ENCODE results near the gene PTPRA. TPM values are rescaled to one million over a fixed set of nuclear protein-coding genes. Genes with fewer than 3 reads are reported as not detected.

Gene PTPRA
- total and polyA plus RNA-seq, 2 of the 8 experiments (the other 6 are each of a cell fraction or from before 2014, with no cell fraction given) = 47.7 to 51.3 TPM

DNA sequence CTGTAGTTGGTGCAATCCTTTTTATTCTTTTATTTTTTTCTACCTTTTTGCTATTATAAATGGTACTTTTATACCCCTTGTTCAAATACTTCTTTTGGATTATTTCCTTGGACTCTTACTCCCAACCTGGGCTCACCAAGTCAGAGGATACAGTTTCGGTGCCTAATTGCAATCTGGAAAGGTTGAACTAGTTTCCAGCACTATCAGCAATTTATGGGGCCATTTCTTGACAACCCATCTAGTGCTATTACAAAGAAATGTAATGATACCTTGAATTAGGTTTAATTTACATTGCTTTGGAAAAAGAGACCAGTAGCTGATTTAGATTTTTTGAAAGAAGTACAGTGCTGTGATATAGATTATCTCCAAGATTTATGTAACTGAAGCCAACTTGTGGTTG, 5.2 kb downstream of the PTPRA start:
- no peak overlapping the region for H3K4me3 ChIP-seq (ENCODE audit: extremely low read depth in 1 of 4, insufficient read depth in 2 of 4, low read depth in 3 of 4, low read length in 4 of 4)
- CTCF ChIA-PET (ENCODE audit: partially characterized antibody) = interaction anchor here (0.8 to 1.9 kb wide), 6 partner anchors 11 to 123 kb away, joined by 3 to 5 read pairs (median 3); no protein-coding TSS in a partner anchor
- no peak overlapping the region for H3K27ac ChIP-seq (ENCODE audit: low read depth, low read length)
- H3K36me3 ChIP-seq (ENCODE audit: control insufficient read depth in 2 of 4, insufficient read depth in 4 of 4, low read length in 3 of 4) = 0 out of 8 replicates have a peak, but pooled peaks cover 0 to 3% (median 0%) of the 10 kb centered on the region in 4 experiments
- FAIRE-seq = no peak
- H3K14ac ChIP-seq (ENCODE audit: insufficient read length) = no peak overlapping the region
- no peak overlapping the region for H3K18ac ChIP-seq (ENCODE audit: extremely low read depth, low read length)
- H4K8ac ChIP-seq (ENCODE audit: extremely low read depth, insufficient read depth, low read length) = no peak overlapping the region
- no peak overlapping the region for H2BK120ac ChIP-seq (replicated peaks; ENCODE audit: low read depth, low read length)
- H2BK15ac ChIP-seq (ENCODE audit: low read length) = no peak overlapping the region
- TF ChIP-seq, protein P1, sequence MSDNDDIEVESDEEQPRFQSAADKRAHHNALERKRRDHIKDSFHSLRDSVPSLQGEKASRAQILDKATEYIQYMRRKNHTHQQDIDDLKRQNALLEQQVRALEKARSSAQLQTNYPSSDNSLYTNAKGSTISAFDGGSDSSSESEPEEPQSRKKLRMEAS (IDR thresholded peaks at IDR 0.05) = no peak
- TF ChIP-seq SP2 (IDR thresholded peaks at IDR 0.05; ENCODE audit: low read length) (no peak), YY1 (IDR thresholded peaks at IDR 0.05; ENCODE audit: low read depth, low read length) (no peak), RAD21 (IDR thresholded peaks at IDR 0.05 in 1 of 2, conservative IDR thresholded peaks at IDR 0.05 in 1 of 2; ENCODE audit: low read depth in 2 of 2, low read length in 2 of 2) (no peak), PHF8 (conservative IDR thresholded peaks at IDR 0.05; ENCODE audit: low read depth, low read length) (no peak), CBX5 (IDR thresholded peaks at IDR 0.05; ENCODE audit: low read depth, low read length) (no peak), CEBPB (IDR thresholded peaks at IDR 0.05; ENCODE audit: low read depth, low read length) (no peak)
- TF ChIP-seq, protein P2, sequence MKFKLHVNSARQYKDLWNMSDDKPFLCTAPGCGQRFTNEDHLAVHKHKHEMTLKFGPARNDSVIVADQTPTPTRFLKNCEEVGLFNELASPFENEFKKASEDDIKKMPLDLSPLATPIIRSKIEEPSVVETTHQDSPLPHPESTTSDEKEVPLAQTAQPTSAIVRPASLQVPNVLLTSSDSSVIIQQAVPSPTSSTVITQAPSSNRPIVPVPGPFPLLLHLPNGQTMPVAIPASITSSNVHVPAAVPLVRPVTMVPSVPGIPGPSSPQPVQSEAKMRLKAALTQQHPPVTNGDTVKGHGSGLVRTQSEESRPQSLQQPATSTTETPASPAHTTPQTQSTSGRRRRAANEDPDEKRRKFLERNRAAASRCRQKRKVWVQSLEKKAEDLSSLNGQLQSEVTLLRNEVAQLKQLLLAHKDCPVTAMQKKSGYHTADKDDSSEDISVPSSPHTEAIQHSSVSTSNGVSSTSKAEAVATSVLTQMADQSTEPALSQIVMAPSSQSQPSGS (IDR thresholded peaks at IDR 0.05; ENCODE audit: low read length) = no peak
- H3K23ac ChIP-seq (ENCODE audit: insufficient read length) = no peak overlapping the region
- H3K79me1 ChIP-seq (ENCODE audit: low read depth, low read length) = 0 out of 2 replicates have a peak, but pooled peaks cover 4% of the 10 kb centered on the region
- no peak for DNase-seq (ENCODE audit: low read depth in 1 of 2, low spot score in 2 of 2)
- H3K27me3 ChIP-seq (replicated peaks in 1 of 4; ENCODE audit: control insufficient read depth in 3 of 4, extremely low read depth in 1 of 4, insufficient read depth in 3 of 4, low read length in 3 of 4) = no peaks in the 10 kb centered on the region
- no peaks in the 10 kb centered on the region for H3K9me3 ChIP-seq (ENCODE audit: insufficient read depth in 2 of 2, low read depth in 1 of 2, low read length in 1 of 2)
- no peak overlapping the region for H3K4ac ChIP-seq (replicated peaks; ENCODE audit: insufficient read length, low read depth, low read length)
- H3K56ac ChIP-seq (replicated peaks; ENCODE audit: insufficient read length, low read depth, low read length) = no peak overlapping the region
- H3K4me1 ChIP-seq (replicated peaks in 1 of 4; ENCODE audit: control insufficient read depth in 3 of 4, insufficient read depth in 4 of 4, low read length in 3 of 4) = peaks cover 0 to 5% (median 2%) of the 10 kb centered on the region in 4 experiments; a peak in 5 of 7 replicates
- no peak overlapping the region for H4K91ac ChIP-seq (replicated peaks; ENCODE audit: insufficient read length, low read length)
- H2BK12ac ChIP-seq (ENCODE audit: low read depth, low read length) = no peak overlapping the region
- H3K4me2 ChIP-seq (ENCODE audit: insufficient read depth in 1 of 2, low read depth in 2 of 2, low read length in 2 of 2) = no peak overlapping the region
- no peak overlapping the region for H2BK5ac ChIP-seq (ENCODE audit: low read depth, low read length)
- no peak overlapping the region for H4K5ac ChIP-seq (ENCODE audit: insufficient read length, low read depth, low read length)
- H2AFZ ChIP-seq (ENCODE audit: low read length) = no peak overlapping the region
- 97% methylated on average over 1 of the region's 1 CpG; no CpG with 5 or more reads in 1 of the 2 experiments for WGBS, 2 experiments (ENCODE audit: extremely low coverage in 1 of 2, insufficient coverage in 1 of 2, insufficient read length in 1 of 2, insufficient replicate concordance in 2 of 2, low coverage in 1 of 2, low lambda C conversion rate in 2 of 2, missing lambda C conversion rate in 1 of 2)
- H2AK5ac ChIP-seq (ENCODE audit: low read depth, low read length) = no peak overlapping the region
- no peaks in the 10 kb centered on the region for H3K23me2 ChIP-seq (ENCODE audit: low read depth, low read length)
- H2BK20ac ChIP-seq (ENCODE audit: low read length) = no peak overlapping the region
- peaks cover 3 to 83% of the 10 kb centered on the region in 2 experiments; a peak in 3 of 4 replicates for H3K79me2 ChIP-seq (ENCODE audit: control insufficient read depth in 1 of 2, insufficient read depth in 2 of 2, low read length in 2 of 2)
- POLR2A ChIA-PET (ENCODE audit: partially characterized antibody) = interaction anchor here (0.8 to 0.9 kb wide), 2 partner anchors 9 to 91 kb away, joined by 3 read pairs; no protein-coding TSS in a partner anchor
- no peak overlapping the region for H3K9ac ChIP-seq (replicated peaks in 1 of 4; ENCODE audit: extremely low read depth in 1 of 4, low read depth in 3 of 4, low read length in 3 of 4)
- H4K20me1 ChIP-seq (replicated peaks in 1 of 2; ENCODE audit: control insufficient read depth in 1 of 2, insufficient read depth in 2 of 2, low read length in 2 of 2) = peaks cover 3 to 9% of the 10 kb centered on the region in 2 experiments
